ENCODE results near the gene RAB5IF. TPM values are rescaled to one million over a fixed set of nuclear protein-coding genes. Genes with fewer than 3 reads are reported as not detected.
"Not testable (repeated sequence)": the region's sequence is repeated elsewhere in the genome, so short reads cannot be mapped to it uniquely, and the experiment has no call there.

The RAB5IF gene
- total RNA-seq, 2 donors from 2014 or later, result 75.5 to 107 TPM

DNA sequence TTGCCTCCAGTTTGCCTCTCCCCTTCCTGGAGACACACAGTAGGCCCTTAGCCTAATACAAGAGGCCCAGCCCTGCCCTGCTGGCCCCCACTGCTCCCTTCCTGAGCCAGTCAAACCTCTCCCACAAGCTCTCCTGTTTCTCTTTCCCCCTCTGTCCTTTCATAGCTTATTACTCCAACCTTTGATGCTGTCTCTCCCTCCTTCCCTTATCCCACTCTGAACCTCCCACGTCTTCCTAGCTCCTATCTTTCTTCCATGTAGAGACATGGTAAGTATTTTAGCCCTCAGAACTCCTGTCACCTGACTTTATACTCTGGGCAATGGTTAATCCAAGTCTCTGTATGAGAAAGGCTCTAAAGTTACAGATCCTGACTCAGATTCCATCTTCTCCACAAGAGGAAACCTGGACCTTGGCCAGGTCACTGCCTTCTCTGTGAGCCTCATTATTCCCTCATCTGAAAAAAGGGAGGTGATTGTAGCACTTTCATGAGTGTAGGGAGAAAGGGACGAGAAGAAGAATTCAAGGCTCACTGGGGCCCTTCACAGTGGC lies 25.5 kb upstream of the RAB5IF start:
- no peaks in the 10 kb centered on the region for H3K9me3 Mint-ChIP-seq
- H3K27ac Mint-ChIP-seq, result peak overlapping the region; percentile 23 to 84
- DNase-seq (ENCODE audit: low spot score in 2 of 2) (no peak), ATAC-seq (no peak)
- peaks cover 8 to 32% of the 10 kb centered on the region in 2 donors for H3K36me3 Mint-ChIP-seq

DNA sequence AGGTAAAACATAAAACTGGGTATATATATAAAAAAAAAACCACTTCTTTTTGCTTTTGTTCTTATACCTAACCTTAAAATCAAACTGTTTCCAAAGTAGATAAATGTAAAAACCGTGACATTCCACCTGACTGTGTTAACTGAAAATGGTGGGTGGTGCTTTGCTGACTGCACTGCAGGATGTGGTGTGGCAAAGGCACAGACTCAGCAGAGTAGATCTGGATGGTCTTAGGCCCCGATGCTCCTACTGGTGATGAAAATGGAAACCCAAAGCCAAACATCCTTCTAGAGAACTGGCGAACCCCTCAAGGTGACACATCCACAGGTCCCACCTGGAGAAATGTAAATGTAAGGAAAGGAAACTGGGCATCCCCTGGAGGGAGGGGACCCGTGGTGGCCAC lies 23.3 kb upstream of the RAB5IF start:
- ATAC-seq (peak; percentile 74 to 82), DNase-seq (ENCODE audit: low spot score in 2 of 2) (no peak)
- H3K9me3 Mint-ChIP-seq, result no peaks in the 10 kb centered on the region
- H3K36me3 Mint-ChIP-seq, result peaks cover 0 to 26% of the 10 kb centered on the region in 2 donors
- H3K27ac Mint-ChIP-seq, result peak overlapping the region; percentile 79 to 90

DNA sequence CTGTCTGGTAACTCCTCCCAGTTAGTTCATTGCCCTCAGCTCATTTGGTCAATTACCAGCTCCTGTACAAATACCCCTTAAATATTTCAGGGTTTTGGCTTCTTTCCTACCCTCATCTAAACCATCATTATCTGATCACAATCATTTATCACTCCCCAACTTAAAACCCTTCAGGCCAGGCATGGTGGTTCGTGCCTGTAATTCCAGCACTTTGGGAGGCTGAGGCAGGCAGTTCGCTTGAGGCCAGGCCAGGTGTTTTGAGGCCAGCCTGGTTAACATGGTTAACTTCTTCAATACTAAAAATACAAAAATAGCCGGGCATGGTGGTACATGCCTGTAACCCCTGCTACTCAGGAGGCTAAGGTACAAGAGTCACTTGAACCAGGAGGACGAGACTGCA lies 22.8 kb upstream of the RAB5IF start:
- ATAC-seq (no peak), DNase-seq (ENCODE audit: low spot score in 2 of 2) (no peak)
- peaks cover 0 to 31% of the 10 kb centered on the region in 2 donors for H3K36me3 Mint-ChIP-seq
- H3K9me3 Mint-ChIP-seq, result no peaks in the 10 kb centered on the region
- H3K27ac Mint-ChIP-seq, result peak overlapping the region; percentile 79 to 97

DNA sequence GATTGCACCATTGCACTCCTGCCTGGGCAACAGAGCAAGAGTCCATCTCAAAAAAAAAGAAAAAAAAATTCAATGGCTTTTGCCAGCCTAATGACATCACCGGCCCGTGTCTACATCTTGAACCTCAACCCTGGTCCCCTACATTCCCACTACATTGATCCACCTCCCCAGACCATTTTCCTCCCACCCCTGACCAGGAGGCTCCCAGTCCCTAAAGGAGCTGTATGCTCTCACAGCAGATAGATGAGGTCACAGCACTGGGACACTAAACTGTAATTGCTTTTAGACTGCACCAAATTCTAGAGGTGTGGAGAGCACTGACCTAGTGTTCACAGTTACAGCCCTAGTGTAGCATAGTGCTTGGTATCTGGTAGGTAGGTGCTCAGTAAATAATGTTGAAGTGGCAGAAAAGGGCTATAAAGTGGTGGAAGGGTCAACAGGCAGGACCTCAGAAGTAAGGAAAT lies 21.5 kb upstream of the RAB5IF start:
- Mint-ChIP-seq H3K36me3 (peaks cover 0 to 31% of the 10 kb centered on the region in 2 donors), H3K9me3 (no peaks in the 10 kb centered on the region), H3K27ac (peak overlapping the region in 1 of 2 donors; percentile 51)
- ATAC-seq (no peak), DNase-seq (ENCODE audit: low spot score in 2 of 2) (no peak)

DNA sequence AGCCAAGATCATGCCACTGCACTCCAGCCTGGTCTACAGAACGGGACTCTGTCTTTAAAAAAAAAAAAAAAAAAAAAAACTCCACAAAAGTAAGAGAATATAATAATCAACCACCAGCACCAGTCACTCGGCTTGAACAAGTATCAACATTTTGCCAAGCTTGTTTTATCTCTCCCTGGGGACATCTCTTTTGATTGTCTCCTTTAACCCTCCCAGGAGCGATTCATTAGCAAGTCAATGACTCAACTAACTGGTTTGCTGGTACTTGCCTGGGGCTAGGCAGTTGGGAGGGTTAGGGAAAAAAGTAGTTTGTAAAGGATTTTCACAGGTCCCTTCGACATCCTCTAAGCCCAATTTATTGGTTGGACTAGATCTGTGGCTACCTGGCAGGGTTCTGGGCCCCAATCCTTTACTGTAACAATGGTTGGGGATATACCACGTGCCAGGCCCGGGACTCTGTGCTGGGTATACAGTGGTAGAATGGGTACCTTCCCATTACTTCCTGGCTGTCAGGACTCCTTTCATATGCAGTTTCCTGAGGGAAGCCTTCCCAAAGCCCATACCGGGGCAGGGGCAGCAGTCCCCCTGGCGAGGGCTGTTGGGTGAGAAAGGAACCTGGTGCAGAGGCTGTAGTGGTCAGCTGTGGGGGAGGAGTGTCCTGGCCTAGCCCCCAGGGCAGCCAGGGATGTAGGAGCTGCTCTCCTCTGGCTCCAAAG lies 20.0 kb upstream of the RAB5IF start:
- Mint-ChIP-seq H3K36me3 (peaks cover 0 to 22% of the 10 kb centered on the region in 2 donors), H3K9me3 (no peaks in the 10 kb centered on the region), H3K27ac (peak overlapping the region in 1 of 2 donors; percentile 65)
- ATAC-seq (no peak), DNase-seq (ENCODE audit: low spot score in 2 of 2) (no peak)

DNA sequence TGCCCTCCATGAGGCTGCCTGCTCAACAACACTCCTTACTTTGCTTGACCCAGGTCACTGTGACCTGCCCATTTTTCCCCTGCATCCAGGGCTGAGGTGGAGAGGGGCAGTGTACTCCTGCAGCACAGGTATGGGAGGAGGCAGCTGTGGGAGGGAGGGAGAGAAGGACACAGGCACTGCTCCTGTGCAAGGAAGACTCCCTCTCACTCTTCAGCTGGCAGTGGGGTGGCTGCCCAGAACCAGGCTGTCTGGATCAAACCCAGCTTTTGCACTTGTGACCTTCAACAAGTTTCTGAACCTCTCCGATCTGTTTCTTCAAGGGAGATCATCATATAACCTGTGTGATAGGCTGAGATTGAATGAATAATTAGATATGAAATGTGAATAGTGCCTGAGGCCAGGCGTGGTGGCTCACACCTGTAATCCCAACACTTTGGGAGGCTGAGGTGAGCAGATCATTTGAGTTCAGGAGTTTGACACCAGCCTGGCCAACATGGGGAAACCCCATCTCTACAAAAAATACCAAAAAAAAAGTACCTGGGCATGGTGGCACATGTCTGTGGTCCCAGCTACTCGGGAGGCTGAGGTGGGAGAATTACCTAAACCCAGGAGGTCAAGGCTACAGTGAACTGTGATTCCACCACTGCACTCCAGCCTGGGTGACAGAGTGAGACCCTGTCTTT lies 18.1 kb upstream of the RAB5IF start:
- Mint-ChIP-seq H3K36me3 (peaks cover 6 to 26% of the 10 kb centered on the region in 2 donors), H3K9me3 (no peaks in the 10 kb centered on the region), H3K27ac (peak overlapping the region in 1 of 2 donors; percentile 62)
- no peak for DNase-seq (ENCODE audit: low spot score in 2 of 2)
- ATAC-seq, result peak in 1 of 2 donors; percentile 56

DNA sequence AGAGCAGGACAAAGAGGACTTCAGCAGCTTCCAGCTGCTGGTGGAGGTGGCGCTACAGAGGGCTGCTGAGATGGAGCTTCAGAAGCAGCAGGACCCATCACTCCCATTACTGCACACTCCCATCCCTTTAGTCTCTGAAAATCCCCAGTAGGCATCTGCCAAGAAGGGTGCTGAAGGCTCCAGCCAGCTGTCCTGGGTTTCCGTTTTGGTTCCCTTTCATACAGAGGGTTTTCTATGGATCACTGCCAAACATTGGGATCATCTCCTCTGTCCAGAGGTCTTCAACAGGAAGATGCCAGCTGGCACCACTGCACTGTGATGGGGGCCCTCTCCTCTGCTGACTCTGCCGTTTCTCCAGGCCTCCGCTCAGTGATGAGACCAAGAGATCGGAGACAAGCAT lies 14.3 kb upstream of the RAB5IF start:
- Mint-ChIP-seq H3K9me3 (no peaks in the 10 kb centered on the region), H3K36me3 (peaks cover 6 to 50% of the 10 kb centered on the region in 2 donors), H3K27ac (peak overlapping the region in 1 of 2 donors; percentile 71)
- no peak for ATAC-seq
- DNase-seq (ENCODE audit: low spot score in 2 of 2), result no peak

DNA sequence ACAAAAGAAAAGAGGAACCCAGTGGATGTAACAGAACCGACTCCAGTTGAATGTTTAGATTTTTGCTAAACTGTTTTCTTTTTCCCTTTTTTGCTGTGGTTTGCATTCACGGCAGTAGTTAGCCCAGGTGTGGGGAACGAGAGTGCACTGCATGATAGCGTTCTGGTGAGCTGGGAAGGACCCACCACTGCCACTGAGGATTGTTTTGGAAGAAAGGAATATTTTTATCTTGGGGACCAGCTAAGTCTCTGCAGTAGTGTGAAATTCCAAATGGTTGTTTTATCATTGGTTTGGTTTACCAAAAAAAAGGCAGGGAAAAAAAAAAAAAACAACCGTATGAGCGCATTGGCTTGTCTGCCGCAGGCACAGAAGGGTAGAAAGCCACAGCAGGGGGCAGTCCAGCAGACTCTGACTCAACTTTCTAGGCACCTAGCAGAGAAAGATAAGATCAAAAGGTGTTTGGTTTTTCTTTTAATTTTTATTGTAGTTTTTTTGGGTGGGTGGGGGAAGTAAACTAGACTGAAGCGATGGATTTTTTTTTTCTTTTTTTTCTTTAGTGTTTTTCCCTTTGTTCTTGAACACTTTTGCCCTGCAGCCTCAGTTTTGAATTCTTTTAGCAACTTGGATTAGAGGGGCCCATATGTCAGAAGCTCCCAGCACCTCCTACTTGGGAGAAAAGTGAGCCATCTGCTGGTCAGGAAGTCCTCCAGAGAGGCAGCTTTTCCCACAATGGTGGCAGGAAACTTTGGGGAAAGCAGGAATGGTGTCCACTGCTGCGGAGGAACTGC lies 13.5 kb upstream of the RAB5IF start:
- Mint-ChIP-seq H3K9me3 (no peaks in the 10 kb centered on the region), H3K36me3 (peaks cover 6 to 44% of the 10 kb centered on the region in 2 donors), H3K27ac (peak overlapping the region; percentile 66 to 71)
- DNase-seq (ENCODE audit: low spot score in 2 of 2) (no peak), ATAC-seq (peak; percentile 58 to 64)

DNA sequence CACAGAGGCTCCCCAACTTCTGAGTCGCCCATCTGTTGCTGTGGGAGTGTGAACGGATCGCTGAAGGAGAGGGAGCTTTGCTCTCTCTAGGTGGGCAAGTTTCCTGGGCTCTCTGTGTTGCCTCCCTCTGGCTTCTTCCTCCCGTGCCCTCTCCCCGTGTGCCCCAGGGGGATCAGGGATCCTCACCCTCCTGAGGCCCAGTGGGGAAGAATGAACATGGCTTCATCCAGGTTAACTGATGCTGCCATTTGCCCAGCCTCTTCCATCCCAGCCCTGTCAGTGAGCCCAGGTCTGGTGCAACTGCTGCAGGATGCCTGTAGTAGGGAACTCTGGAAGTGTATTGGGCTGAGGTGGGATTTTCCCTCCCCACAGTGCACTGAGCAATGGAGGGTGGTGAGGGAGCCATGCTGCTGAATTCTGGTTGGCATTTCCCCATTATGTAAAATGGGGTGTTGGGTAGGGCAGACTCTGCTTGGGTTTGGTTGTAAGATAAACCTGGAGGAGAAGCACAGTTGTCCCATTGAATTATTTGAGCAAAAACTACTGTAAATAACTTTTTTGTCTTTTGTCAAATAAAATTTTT lies 12.1 kb upstream of the RAB5IF start:
- no peaks in the 10 kb centered on the region for H3K9me3 Mint-ChIP-seq
- no peak for DNase-seq (ENCODE audit: low spot score in 2 of 2)
- H3K36me3 Mint-ChIP-seq, result peaks cover 6 to 36% of the 10 kb centered on the region in 2 donors
- H3K27ac Mint-ChIP-seq, result no peak overlapping the region
- no peak for ATAC-seq

DNA sequence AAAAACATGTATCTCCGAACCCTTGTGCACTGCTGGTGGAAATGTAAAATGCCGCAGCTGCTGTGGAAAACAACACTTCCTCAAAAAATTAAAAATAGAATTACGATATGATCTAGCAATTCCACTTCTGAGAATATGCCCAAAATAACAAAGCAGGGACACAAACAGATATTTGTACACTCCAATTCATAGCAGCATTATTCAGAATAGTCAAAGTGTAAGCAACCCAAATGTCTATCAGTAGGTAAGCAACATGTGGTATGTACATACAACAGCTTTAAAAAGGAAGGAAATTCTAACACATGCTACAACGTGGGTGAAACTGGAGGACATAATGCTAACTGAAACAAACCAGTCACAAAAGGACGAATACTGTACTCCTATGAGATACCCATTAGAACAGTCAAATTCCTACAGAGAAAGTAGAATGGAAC lies 5.7 kb upstream of the RAB5IF start:
- H3K27ac Mint-ChIP-seq, result no peak overlapping the region
- H3K9me3 Mint-ChIP-seq, result no peaks in the 10 kb centered on the region

DNA sequence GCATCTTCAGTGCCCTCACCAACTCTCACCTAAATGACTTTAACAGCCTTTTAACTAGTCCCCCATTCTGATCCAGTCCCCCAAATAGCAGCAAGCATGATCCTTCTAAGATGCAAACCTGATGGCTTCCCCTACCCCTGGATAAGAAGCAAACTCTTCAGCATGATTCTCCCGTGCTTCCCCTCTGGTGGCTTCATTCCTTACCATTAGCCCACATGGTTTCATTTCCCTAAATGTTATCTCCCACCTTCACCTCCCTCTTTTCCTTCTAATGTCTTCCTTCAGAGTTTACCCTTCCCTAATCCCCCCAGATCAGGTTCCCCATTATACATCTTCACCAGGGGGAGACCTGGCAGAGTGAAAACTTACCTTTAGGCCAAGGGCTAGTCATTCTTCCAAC lies 4.0 kb upstream of the RAB5IF start:
- DNase-seq (ENCODE audit: low spot score in 2 of 2), result no peak
- Mint-ChIP-seq H3K36me3 (peaks cover 8 to 10% of the 10 kb centered on the region in 2 donors), H3K9me3 (no peaks in the 10 kb centered on the region), H3K27ac (peak overlapping the region; percentile 9 to 53)
- no peak for ATAC-seq

More for the DNA sequence above, 5.7 kb upstream of the RAB5IF start:
- peak in 1 of 2 donors; percentile 20 for ATAC-seq
- DNase-seq (ENCODE audit: low spot score in 2 of 2), result no peak
- peaks cover 0 to 6% of the 10 kb centered on the region in 2 donors for H3K36me3 Mint-ChIP-seq

DNA sequence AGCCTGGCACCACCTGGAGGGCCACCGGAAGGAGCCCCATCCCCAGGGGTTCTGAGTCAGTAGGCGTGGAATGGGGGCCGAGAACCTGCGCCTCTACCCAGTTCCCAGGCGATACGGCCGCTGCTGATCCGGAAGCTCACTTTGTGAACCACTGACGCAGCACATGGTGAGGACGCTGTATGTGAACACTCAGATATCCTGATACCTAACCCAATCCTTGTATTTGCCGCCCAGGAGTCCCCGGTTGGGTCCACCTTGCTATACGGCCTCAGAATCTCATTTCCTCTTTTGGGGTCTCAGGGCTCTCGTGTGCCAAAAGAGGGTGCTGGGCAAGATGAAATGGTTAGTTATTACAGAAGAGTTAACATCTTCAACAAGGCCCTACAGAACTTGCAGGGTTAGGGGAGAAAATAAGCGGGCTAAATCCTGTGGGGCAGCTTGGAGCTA lies 604 bp upstream of the RAB5IF start:
- Mint-ChIP-seq H3K9me3 (no peaks in the 10 kb centered on the region), H3K36me3 (peaks cover 20 to 26% of the 10 kb centered on the region in 2 donors), H3K27ac (peak overlapping the region; percentile 93 to 96)
- DNase-seq (ENCODE audit: low spot score in 2 of 2) (peak; percentile 44 to 70), ATAC-seq (peak; percentile 27 to 39)

DNA sequence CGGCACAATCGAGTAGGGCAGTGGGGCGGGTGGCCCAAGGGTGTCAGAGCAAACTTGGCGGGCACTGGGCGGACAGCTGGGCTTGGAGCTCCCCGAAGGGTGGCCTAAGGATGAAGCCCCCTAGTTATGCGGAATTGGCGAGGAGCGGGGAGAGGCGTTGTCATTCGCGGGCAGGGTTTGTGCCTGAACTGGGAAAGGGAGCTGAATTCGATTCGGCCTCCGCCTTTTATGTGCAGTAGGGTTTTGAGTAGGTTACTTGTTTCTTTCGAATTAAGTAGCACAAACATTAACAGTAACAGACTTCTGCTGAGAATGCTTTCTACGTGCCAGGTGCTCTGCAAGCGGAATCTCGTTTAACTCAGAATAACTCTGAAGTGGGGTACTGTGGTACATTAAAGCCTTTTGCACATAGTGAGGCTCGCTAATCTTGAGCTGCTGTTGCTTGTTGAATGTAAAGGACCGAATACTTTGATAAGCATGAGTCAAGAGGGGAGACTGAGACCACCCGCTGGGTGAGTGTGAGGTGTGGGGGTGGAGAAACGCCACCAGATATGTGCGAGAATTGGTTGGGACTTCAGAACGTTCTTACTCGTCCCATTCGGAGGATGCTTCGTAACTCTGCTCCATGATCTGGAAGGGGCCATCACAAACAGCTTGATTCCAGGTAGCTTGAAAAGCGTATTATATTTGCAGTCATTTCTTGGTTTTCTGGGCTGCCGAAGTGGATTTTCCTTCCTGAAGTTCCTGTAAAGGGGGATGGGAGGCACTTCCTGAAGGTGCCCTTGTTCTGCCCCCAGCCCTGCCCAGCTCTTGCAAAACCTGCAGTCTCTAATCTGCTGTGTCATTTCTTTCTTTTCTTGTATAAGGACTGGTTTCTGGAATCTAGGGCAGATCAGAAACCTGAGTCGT lies 833 bp downstream of the RAB5IF start:
- H3K36me3 Mint-ChIP-seq, result peaks cover 20 to 26% of the 10 kb centered on the region in 2 donors
- DNase-seq (ENCODE audit: low spot score in 2 of 2), result no peak

DNA sequence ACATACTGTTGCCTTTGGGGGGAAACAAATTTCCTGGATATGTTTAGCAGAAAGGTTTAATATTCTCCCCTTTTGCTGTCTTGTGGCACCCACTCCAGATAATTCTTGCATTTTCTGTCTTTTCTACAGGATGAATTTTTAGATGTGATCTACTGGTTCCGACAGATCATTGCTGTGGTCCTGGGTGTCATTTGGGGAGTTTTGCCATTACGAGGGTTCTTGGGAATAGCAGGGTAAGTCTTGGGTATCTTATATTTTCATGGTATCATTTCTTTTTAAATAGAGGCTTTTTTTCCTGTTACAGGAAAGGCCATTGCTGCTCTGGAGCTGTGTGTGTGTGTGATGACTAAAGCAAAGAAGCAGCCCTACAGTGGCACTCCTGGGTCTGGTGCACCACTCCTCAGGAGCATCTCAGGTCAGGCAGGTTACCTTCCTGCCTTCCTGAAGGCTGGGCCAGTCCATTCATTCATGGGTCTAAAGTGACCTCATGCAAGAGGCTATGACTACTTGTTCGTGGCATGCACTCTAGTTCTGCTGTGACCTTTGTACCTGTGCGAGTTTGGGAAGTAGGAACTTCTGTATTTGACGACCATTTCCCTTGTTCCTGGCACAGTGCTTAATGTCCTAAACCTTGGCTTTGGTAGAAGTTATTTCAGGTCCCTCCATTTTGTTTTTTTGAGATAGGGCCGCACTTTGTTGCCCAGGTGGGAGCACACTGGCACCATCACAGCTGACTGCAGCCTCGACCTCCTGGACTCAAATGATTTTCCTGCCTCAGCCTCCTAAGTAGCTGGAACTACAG lies 2.2 kb downstream of the RAB5IF start:
- Mint-ChIP-seq H3K9me3 (no peaks in the 10 kb centered on the region), H3K27ac (peak overlapping the region; percentile 96 to 98), H3K36me3 (peaks cover 20 to 26% of the 10 kb centered on the region in 2 donors)
- ATAC-seq (no peak), DNase-seq (ENCODE audit: low spot score in 2 of 2) (no peak)

More for the DNA sequence above, 833 bp downstream of the RAB5IF start:
- ATAC-seq, result no peak
- H3K9me3 Mint-ChIP-seq, result no peaks in the 10 kb centered on the region
- H3K27ac Mint-ChIP-seq, result peak overlapping the region; percentile 96 to 98

DNA sequence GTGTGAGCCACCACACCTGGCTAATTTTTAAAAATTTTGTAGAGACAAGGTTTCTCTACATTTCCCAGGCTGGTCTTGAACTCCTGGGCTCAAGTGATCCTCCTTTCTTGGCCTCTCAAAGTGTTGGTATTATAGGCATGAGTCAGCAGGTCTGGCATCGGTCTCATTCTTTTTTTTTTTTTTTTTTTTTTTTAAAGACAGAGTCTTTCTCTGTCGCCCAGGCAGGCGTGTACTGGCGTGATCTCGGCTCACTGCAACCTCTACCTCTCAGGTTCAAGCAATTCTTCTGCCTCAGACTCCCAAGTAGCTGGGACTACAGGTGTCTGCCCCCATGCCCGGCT lies 2.8 kb downstream of the RAB5IF start:
- not testable (repeated sequence) for DNase-seq (ENCODE audit: low spot score in 2 of 2); ATAC-seq; H3K9me3 Mint-ChIP-seq
- Mint-ChIP-seq H3K36me3 (peaks cover 20 to 26% of the 10 kb centered on the region in 2 donors), H3K27ac (peak overlapping the region in 1 of 2 donors; percentile 74)

Measured in activated naive CD4-positive, alpha-beta T cell treated with anti-CD3 and anti-CD28 coated beads, Interleukin-2, amount 50 U/mL, for 72 hours (primary cell).